Activated naive CD8-positive, alpha-beta T cell treated with anti-CD3 and anti-CD28 coated beads, Interleukin-2, amount 50 U/mL, for 16 hours (primary cell): ENCODE results near the gene AMFR.

Experiments used
- DNase-seq: peaks from one replicate; pipeline ENCODE4 v3.0.0-alpha.2; 2020; ENCODE audit warnings: low read depth, low spot score

AMFR gene

GRCh38 chr16:56332464-56333079 lies 92.8 kb downstream of the AMFR start:
- DNase-seq: no peak

GRCh38 chr16:56331915-56332314 lies 93.4 kb downstream of the AMFR start:
- DNase-seq: no peak

GRCh38 chr16:56331399-56331798 lies 93.9 kb downstream of the AMFR start:
- DNase-seq: no peak

GRCh38 chr16:56330476-56330875 lies 94.9 kb downstream of the AMFR start:
- no peak for DNase-seq

GRCh38 chr16:56329887-56330286 lies 95.5 kb downstream of the AMFR start:
- no peak for DNase-seq

DNA sequence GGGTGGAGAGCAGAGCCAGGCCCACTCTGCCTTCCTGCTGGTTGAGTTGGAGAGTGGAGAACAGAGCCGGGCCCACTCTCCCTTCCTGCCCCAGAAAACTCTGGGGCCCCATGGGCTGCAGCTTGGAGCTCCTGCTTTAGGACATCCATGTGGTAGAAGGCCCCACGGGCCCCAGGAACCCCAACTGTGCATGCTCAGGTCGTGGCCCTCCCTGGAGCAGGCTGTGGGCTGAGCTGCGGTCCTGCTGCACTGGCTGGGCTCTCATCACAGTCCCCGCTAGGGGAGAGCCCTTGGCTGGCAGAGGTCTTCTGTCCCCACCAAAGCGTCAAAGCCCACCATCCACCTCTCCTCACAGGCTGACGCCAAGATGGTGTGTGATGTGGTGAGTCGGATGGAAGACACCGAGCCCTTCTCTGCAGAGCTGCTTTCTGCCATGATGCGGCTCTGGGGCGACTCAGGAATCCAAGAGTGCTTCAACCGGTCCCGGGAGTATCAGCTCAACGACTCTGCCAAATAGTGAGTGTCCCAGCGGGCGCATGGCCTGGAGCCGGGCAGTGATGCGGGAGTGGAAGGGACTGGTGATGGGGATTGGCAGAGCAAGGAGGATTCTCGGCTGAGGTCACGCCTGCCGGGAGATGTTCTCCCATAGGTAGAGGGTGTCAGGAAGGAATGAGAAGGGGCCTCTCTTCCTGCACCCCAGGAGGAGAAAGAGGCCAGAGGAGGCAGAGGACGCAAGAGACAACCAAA lies 96.9 kb downstream of the AMFR start:
- no peak for DNase-seq

DNA sequence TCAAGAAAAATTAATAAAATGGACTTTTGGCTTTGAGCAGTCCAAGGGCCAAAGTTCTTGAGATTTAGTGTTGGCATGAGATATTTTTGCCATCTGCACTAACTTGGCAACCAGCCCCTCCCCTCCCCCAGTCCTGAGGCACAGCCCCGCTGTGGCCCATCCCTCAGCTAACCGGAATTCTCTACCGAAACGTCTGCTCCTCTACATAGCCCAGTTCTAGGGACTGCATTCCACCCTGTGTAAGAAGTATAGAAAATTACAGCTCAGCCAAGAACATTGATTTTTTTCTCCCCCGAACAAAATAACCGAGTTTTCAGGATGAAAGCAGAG lies 97.5 kb downstream of the AMFR start:
- DNase-seq: no peak

GRCh38 chr16:56327071-56327928 lies 98.0 kb downstream of the AMFR start:
- no peak for DNase-seq

DNA sequence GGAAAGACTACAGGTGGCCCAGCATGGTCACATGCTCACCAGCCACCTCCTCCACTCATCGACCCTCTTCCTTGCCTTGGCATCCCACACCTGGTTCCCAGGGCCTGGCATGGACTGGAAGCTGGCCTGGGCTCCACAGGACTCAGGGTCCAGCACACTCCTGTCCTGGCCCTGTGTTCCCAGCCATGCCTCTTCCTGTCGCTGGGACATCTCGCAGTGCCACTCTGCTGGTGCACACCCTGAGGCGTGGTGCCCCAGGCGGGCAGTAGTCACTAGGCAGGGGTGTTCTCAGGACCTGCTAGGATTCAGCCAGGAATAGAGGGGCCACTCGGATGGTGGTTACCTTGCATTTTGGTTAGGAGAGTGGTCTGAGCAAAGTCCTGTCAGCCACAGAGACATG lies 99.4 kb downstream of the AMFR start:
- DNase-seq: no peak

- no peak for DNase-seq
These were observed 100.9 kb downstream of the AMFR start for GRCh38 chr16:56324406-56324805.

- DNase-seq: no peak
These were observed 103.8 kb downstream of the AMFR start for GRCh38 chr16:56321571-56321970.

DNA sequence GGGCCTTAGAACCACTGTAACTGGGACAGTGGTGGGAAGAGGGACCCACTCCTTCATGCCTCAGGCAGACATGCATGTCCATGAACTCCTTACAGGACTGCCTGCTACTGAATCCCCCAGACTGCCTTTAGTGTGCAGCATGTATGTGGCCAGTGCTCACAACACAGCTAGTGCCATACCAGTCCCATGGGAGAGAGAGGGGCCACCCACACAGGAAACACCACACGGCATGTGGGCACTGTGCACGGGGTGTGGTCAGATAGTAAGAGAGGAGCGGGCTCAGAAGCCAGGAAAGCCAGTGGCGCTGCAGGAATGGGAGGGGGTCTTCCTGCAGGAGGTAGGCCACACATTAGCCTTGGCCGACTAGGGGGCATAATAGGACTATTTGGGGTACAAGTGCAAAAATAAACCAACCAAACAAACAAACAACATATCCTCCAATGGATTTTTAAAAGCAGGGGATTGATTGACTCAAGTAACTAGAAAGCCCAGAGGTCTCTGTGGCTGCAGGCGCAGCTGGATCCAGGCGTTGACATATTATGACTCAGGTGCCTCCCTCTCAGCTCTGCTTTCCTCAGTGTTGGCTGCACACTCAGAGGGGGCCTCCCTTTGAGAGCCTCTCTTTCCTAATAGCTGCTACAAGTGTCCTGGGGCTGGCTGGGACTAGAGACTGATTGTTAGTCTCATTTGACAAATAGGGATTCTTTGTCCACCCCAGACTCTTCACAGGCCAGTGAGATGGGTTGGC lies 104.4 kb downstream of the AMFR start:
- DNase-seq: no peak

GRCh38 chr16:56320056-56320455 lies 105.3 kb downstream of the AMFR start:
- DNase-seq: no peak

- DNase-seq: no peak
These were observed 106.0 kb downstream of the AMFR start for GRCh38 chr16:56319376-56319775.

DNA sequence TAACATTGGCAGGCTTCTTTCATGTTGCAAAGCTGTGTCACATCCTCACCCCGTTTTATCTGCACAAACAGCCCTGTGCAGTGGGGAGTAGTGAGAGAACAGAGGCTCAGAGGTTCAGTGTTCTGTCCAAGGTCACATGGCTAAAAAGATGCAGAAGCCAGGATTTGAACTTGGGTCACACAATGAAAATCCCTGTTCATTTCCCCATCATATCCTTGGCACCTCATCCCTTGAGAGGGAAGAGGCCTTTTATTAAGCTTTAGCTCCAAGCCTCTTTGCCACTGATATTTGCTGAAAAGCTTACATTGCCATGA lies 106.6 kb downstream of the AMFR start:
- DNase-seq: no peak

GRCh38 chr16:56317998-56318826 lies 107.1 kb downstream of the AMFR start:
- peak; percentile 55 for DNase-seq

DNA sequence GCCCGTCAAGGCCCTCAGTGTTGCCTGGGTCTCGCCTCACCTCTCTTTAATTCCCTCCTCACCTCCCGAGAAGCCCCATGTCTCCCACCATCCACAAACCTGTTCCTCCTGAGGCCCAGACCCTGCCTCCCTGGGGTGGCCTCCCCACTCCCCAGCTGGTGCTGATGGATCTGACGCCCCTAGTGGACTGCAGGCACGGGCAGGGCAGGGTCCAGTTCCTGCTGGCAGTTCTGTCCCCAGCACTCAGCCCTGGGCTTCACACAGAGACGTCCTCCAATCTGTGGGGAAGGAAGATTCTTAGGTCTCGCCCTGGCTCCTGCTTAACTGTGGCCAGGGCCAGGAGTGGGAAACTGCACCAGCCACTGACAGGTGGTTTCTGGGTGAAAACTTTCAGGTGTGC lies 108.8 kb downstream of the AMFR start:
- no peak for DNase-seq

- no peak for DNase-seq
These were observed 109.4 kb downstream of the AMFR start for GRCh38 chr16:56315955-56316354.

GRCh38 chr16:56314244-56314850 lies 111.0 kb downstream of the AMFR start:
- DNase-seq: no peak

GRCh38 chr16:56312556-56312955 lies 112.8 kb downstream of the AMFR start:
- DNase-seq: no peak

DNA sequence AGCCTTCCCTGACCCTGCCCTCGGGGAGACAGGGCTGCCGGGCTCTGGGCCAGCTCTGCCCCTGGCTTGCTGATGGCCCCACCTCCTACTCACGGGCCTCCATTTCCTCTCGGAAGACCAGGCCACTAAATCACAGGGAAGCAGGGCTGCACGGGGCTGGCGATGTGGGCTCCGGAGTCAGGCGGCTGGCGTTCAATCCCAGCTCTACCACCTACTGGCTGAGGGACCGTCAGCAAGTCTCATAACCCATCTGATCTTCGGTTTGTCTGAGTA lies 113.4 kb downstream of the AMFR start:
- DNase-seq: no peak
